T-cell (primary cell): ENCODE results near the gene GAS2L1. TPM values are rescaled to one million over a fixed set of nuclear protein-coding genes. Genes with fewer than 3 reads are reported as not detected.
A peak's percentile ranks its signal among the peaks of the same experiment; 100 is the strongest.

Source experiments
- ATAC-seq, 4 experiments: fragments of 200-7000 bp in 3 of 4; fragments of 150-1000 bp in 1 of 4; cut with Tn5 transposase; replicated peaks in 1 of 4; 1 replicate in 3 of 4; 2 replicates in 1 of 4; pipeline ENCODE4 v1.10.0; 2021; ENCODE audit warnings: moderate library complexity in 3 of 4, mild to moderate bottlenecking in 2 of 4, moderate number of reproducible peaks in 1 of 4
- CTCF ChIA-PET, 2 donors: fragments of 300-600 bp; sonication (Branson Sonifier 250); formaldehyde crosslinking; loops; one replicate each; lab custom pipeline; 2022; ENCODE audit warnings: antibody characterized with exemption in 2 of 2; lab: Charles Lee
- POLR2A ChIA-PET, 2 donors: fragments of 300-600 bp; sonication (Branson Sonifier 250); formaldehyde crosslinking; loops; one replicate each; lab custom pipeline; 2022; ENCODE audit warnings: antibody characterized with exemption in 2 of 2; lab: Charles Lee
- DNase-seq, 35 experiments: peaks; one replicate each; pipeline versions ENCODE4 v3.0.0 to v3.0.0-alpha.2; 2013 to 2023
- H3K27ac ChIP-seq: one replicate; pipeline ENCODE4 v1.5.1; 2013; ENCODE audit warnings: low read length
- H3K27me3 ChIP-seq, 2 experiments: replicated peaks in 1 of 2; 1 replicate in 1 of 2; 2 replicates in 1 of 2; pipeline versions ENCODE4 v1.6.1 to v1.7.0; 2013; ENCODE audit warnings: low read length in 1 of 2, mixed read lengths in 1 of 2; ENCODE audit not compliant: control insufficient read depth in 2 of 2, insufficient read depth in 2 of 2; ENCODE audit errors: extremely low read depth in 1 of 2
- H3K36me3 ChIP-seq, 2 donors: 1 replicate in 1 of 2; 2 replicates in 1 of 2; pipeline versions ENCODE4 v1.6.1 to v1.7.0; 2013; ENCODE audit warnings: low read length in 1 of 2; ENCODE audit not compliant: control insufficient read depth in 2 of 2, insufficient read depth in 1 of 2; ENCODE audit errors: extremely low read depth in 1 of 2
- H3K4me1 ChIP-seq, 2 experiments: 1 replicate in 1 of 2; 2 replicates in 1 of 2; pipeline versions ENCODE4 v1.6.1 to v1.7.0; 2013; ENCODE audit warnings: low read length in 2 of 2, mixed read lengths in 1 of 2; ENCODE audit not compliant: insufficient read depth in 2 of 2, control insufficient read depth in 1 of 2; ENCODE audit errors: extremely low read depth in 1 of 2
- H3K4me3 ChIP-seq, 2 donors: 1 replicate in 1 of 2; 2 replicates in 1 of 2; pipeline versions ENCODE4 v1.5.1 to v1.7.0; 2013; ENCODE audit warnings: mild to moderate bottlenecking in 2 of 2, low read length in 1 of 2, moderate library complexity in 1 of 2; ENCODE audit not compliant: control insufficient read depth in 1 of 2; ENCODE audit errors: extremely low read depth in 1 of 2
- H3K9me3 ChIP-seq: 2 replicates; pipeline ENCODE4 v1.7.0; 2013
- H3K27ac Mint-ChIP-seq, 2 donors: one replicate each; pipeline ENCODE4 v1.8.0; 2020 to 2021; ENCODE audit warnings: mild to moderate bottlenecking in 2 of 2, mixed read lengths in 2 of 2
- H3K27me3 Mint-ChIP-seq, 2 donors: one replicate each; pipeline ENCODE4 v1.8.0; 2021 to 2022; ENCODE audit warnings: mixed read lengths in 2 of 2
- H3K36me3 Mint-ChIP-seq: one replicate; pipeline ENCODE4 v1.8.0; 2021; ENCODE audit warnings: mixed read lengths
- H3K4me1 Mint-ChIP-seq, 3 donors: one replicate each; pipeline ENCODE4 v1.8.0; 2020 to 2022; ENCODE audit warnings: mixed read lengths in 3 of 3, mild to moderate bottlenecking in 1 of 3
- H3K4me3 Mint-ChIP-seq, 3 donors: one replicate each; pipeline ENCODE4 v1.8.0; 2020 to 2022; ENCODE audit warnings: mild to moderate bottlenecking in 3 of 3, mixed read lengths in 3 of 3, moderate library complexity in 3 of 3
- H3K9me3 Mint-ChIP-seq, 3 donors: one replicate each; pipeline ENCODE4 v1.8.0; 2020 to 2022; ENCODE audit warnings: mixed read lengths in 3 of 3
- WGBS: methylation state at CpG from one replicate; pipeline ENCODE4 v1.1.5; 2013; ENCODE audit warnings: missing lambda C conversion rate; ENCODE audit not compliant: insufficient coverage; 5-methylcytosine and 5-hydroxymethylcytosine counted together
- total RNA-seq, 35 experiments: library from RNA in 6 of 35; stranded (reverse) in 6 of 35; fragments of 120-200 nt in 1 of 35; gene quantifications; one replicate each; pipeline versions ENCODE4 v1.2.1 to v1.2.4 and lab custom pipeline; 2013 to 2026

Gene GAS2L1
- total RNA-seq, 5 donors from 2014 or later (not counting 1 experiment from before 2014, with no cell fraction given), result 0.53 to 1.2 (median 0.85) TPM

- no peak for DNase-seq
- POLR2A ChIA-PET, result no interaction called here
- WGBS, result 92% methylated on average over 17 of the region's 17 CpGs
- Histone ChIP-seq H3K9me3 (no peaks in the 10 kb centered on the region), H3K27ac (no peak overlapping the region), H3K36me3 (peaks cover 7 to 21% of the 10 kb centered on the region in 2 donors), H3K27me3 (peaks cover 0 to 6% of the 10 kb centered on the region in 2 experiments), H3K4me1 (peaks cover 0 to under 1% of the 10 kb centered on the region in 2 experiments), H3K4me3 (no peak overlapping the region)
- Mint-ChIP-seq H3K4me1 (peaks cover 2 to 6% (median 5%) of the 10 kb centered on the region in 3 donors), H3K27me3 (no peaks in the 10 kb centered on the region), H3K36me3 (no peaks in the 10 kb centered on the region), H3K4me3 (no peak overlapping the region), H3K27ac (no peak overlapping the region), H3K9me3 (no peaks in the 10 kb centered on the region)
- CTCF ChIA-PET, result interaction anchor here in 1 of 2 donors (0.6 kb wide), 1 partner anchor 99 kb away, joined by 3 read pairs; no protein-coding TSS in a partner anchor
- ATAC-seq, result no peak
Observed at GRCh38 chr22:29260601-29261315, 45.7 kb upstream of the GAS2L1 start.

GRCh38 chr22:29263791-29264276, 42.6 kb upstream of the GAS2L1 start:
- ATAC-seq (no peak), DNase-seq (no peak)
- ChIA-PET POLR2A (no interaction called here), CTCF (no interaction called here)
- peaks cover 15 to 18% (median 16%) of the 10 kb centered on the region in 3 donors for H3K4me1 Mint-ChIP-seq
- Histone ChIP-seq H3K27me3 (no peaks in the 10 kb centered on the region), H3K4me1 (peaks cover 11 to 14% of the 10 kb centered on the region in 2 experiments), H3K4me3 (no peak overlapping the region), H3K9me3 (no peaks in the 10 kb centered on the region), H3K27ac (no peak overlapping the region), H3K36me3 (peaks cover 7 to 21% of the 10 kb centered on the region in 2 donors)
- H3K4me3 Mint-ChIP-seq, result no peak overlapping the region
- WGBS, result 94% methylated on average over 13 of the region's 14 CpGs
- H3K9me3 Mint-ChIP-seq, result no peaks in the 10 kb centered on the region
- H3K36me3 Mint-ChIP-seq, result no peaks in the 10 kb centered on the region
- H3K27ac Mint-ChIP-seq, result no peak overlapping the region
- no peaks in the 10 kb centered on the region for H3K27me3 Mint-ChIP-seq

- peaks cover 27 to 31% (median 28%) of the 10 kb centered on the region in 3 donors for H3K4me1 Mint-ChIP-seq
Observed at GRCh38 chr22:29265305-29265704, 41.1 kb upstream of the GAS2L1 start.

GRCh38 chr22:29265929-29266328, 40.5 kb upstream of the GAS2L1 start:
- WGBS, result 94% methylated on average over 2 of the region's 4 CpGs
- no peaks in the 10 kb centered on the region for H3K9me3 ChIP-seq
- peaks cover 13 to 15% of the 10 kb centered on the region in 2 donors for H3K36me3 ChIP-seq
- peaks cover 9% of the 10 kb centered on the region for H3K36me3 Mint-ChIP-seq
- peaks cover 23 to 33% of the 10 kb centered on the region in 2 experiments for H3K4me1 ChIP-seq
- peaks cover 33 to 38% (median 35%) of the 10 kb centered on the region in 3 donors for H3K4me1 Mint-ChIP-seq
- CTCF ChIA-PET, result no interaction called here
- no peaks in the 10 kb centered on the region for H3K27me3 Mint-ChIP-seq
- DNase-seq, result no peak
- ATAC-seq, result no peak
- H3K27ac ChIP-seq, result no peak overlapping the region
- H3K27me3 ChIP-seq, result no peaks in the 10 kb centered on the region
- no peaks in the 10 kb centered on the region for H3K9me3 Mint-ChIP-seq
- H3K4me3 ChIP-seq, result no peak overlapping the region
- H3K27ac Mint-ChIP-seq, result no peak overlapping the region
- H3K4me3 Mint-ChIP-seq, result peak overlapping the region in 2 of 3 donors; percentile 95 to 96
- POLR2A ChIA-PET, result no interaction called here

More at GRCh38 chr22:29265305-29265704, 41.1 kb upstream of the GAS2L1 start:
- H3K4me3 ChIP-seq, result no peak overlapping the region
- POLR2A ChIA-PET, result no interaction called here
- Mint-ChIP-seq H3K27me3 (no peaks in the 10 kb centered on the region), H3K27ac (no peak overlapping the region), H3K9me3 (no peaks in the 10 kb centered on the region), H3K4me3 (no peak overlapping the region), H3K36me3 (peaks cover 9% of the 10 kb centered on the region)
- no peak overlapping the region for H3K27ac ChIP-seq
- no peaks in the 10 kb centered on the region for H3K9me3 ChIP-seq
- DNase-seq, result no peak
- H3K36me3 ChIP-seq, result peaks cover 13 to 15% of the 10 kb centered on the region in 2 donors
- 100% methylated on average over 5 of the region's 7 CpGs for WGBS
- CTCF ChIA-PET, result interaction anchor here in 1 of 2 donors (0.6 kb wide), 1 partner anchor 582 kb away, joined by 3 read pairs; no protein-coding TSS in a partner anchor
- H3K27me3 ChIP-seq, result no peaks in the 10 kb centered on the region
- ATAC-seq, result no peak
- peaks cover 21 to 28% of the 10 kb centered on the region in 2 experiments for H3K4me1 ChIP-seq

- Histone ChIP-seq H3K4me1 (peaks cover 32 to 37% of the 10 kb centered on the region in 2 experiments), H3K36me3 (peaks cover 15 to 18% of the 10 kb centered on the region in 2 donors), H3K4me3 (peak overlapping the region; percentile 92 to 99), H3K27me3 (no peaks in the 10 kb centered on the region), H3K9me3 (no peaks in the 10 kb centered on the region), H3K27ac (no peak overlapping the region)
- Mint-ChIP-seq H3K27me3 (no peaks in the 10 kb centered on the region), H3K4me1 (peaks cover 42 to 46% (median 43%) of the 10 kb centered on the region in 3 donors), H3K4me3 (peak overlapping the region; percentile 92 to 96 (median 95)), H3K9me3 (no peaks in the 10 kb centered on the region), H3K36me3 (peaks cover 13% of the 10 kb centered on the region), H3K27ac (peak overlapping the region; percentile 76)
- 42% methylated on average over 10 of the region's 13 CpGs for WGBS
- ATAC-seq (no peak), DNase-seq (peak in 1 of 35 experiments; percentile 16)
- ChIA-PET POLR2A (no interaction called here), CTCF (no interaction called here)
Observed at GRCh38 chr22:29266564-29267461, 39.6 kb upstream of the GAS2L1 start.

GRCh38 chr22:29267462-29267857, 39.0 kb upstream of the GAS2L1 start:
- Histone ChIP-seq H3K4me1 (peaks cover 34 to 37% of the 10 kb centered on the region in 2 experiments), H3K27me3 (no peaks in the 10 kb centered on the region), H3K4me3 (peak overlapping the region; percentile 92 to 99), H3K9me3 (no peaks in the 10 kb centered on the region), H3K27ac (peak overlapping the region; percentile 99), H3K36me3 (peaks cover 15 to 20% of the 10 kb centered on the region in 2 donors)
- H3K4me3 Mint-ChIP-seq, result peak overlapping the region; percentile 92 to 96 (median 95)
- H3K36me3 Mint-ChIP-seq, result peaks cover 19% of the 10 kb centered on the region
- CTCF ChIA-PET, result no interaction called here
- no peak for DNase-seq
- peak in 2 of 4 experiments; percentile 40 to 43 for ATAC-seq
- WGBS, result under 1% methylated on average over 31 of the region's 32 CpGs
- POLR2A ChIA-PET, result no interaction called here
- H3K27me3 Mint-ChIP-seq, result no peaks in the 10 kb centered on the region
- peaks cover 48 to 52% (median 50%) of the 10 kb centered on the region in 3 donors for H3K4me1 Mint-ChIP-seq
- peak overlapping the region; percentile 98 for H3K27ac Mint-ChIP-seq
- H3K9me3 Mint-ChIP-seq, result no peaks in the 10 kb centered on the region
